ENCODE measurements around the gene SSH2.

SSH2 gene

GRCh38 chr17:29614349-29615047, 315.5 kb downstream of the SSH2 start:
- no peak for DNase-seq (ENCODE audit: low read depth)
- H3K4me3 ChIP-seq (ENCODE audit: low read depth, low read length) = no peak overlapping the region
- TF ChIP-seq, protein P1, sequence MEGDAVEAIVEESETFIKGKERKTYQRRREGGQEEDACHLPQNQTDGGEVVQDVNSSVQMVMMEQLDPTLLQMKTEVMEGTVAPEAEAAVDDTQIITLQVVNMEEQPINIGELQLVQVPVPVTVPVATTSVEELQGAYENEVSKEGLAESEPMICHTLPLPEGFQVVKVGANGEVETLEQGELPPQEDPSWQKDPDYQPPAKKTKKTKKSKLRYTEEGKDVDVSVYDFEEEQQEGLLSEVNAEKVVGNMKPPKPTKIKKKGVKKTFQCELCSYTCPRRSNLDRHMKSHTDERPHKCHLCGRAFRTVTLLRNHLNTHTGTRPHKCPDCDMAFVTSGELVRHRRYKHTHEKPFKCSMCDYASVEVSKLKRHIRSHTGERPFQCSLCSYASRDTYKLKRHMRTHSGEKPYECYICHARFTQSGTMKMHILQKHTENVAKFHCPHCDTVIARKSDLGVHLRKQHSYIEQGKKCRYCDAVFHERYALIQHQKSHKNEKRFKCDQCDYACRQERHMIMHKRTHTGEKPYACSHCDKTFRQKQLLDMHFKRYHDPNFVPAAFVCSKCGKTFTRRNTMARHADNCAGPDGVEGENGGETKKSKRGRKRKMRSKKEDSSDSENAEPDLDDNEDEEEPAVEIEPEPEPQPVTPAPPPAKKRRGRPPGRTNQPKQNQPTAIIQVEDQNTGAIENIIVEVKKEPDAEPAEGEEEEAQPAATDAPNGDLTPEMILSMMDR (conservative IDR thresholded peaks at IDR 0.05; ENCODE audit: low read depth, low read length) = no peak

- peak overlapping the region; percentile 42 for H3K4me3 ChIP-seq (ENCODE audit: low read depth, low read length)
These were observed 316.2 kb downstream of the SSH2 start for GRCh38 chr17:29613856-29614255.

GRCh38 chr17:29613352-29613837, 316.6 kb downstream of the SSH2 start:
- TF ChIP-seq, protein P1 (conservative IDR thresholded peaks at IDR 0.05; ENCODE audit: low read depth, low read length) = peak; percentile 66
- DNase-seq (ENCODE audit: low read depth) = peak; percentile 93
- peak overlapping the region; percentile 42 for H3K4me3 ChIP-seq (ENCODE audit: low read depth, low read length)

More at GRCh38 chr17:29613856-29614255, 316.2 kb downstream of the SSH2 start:
- DNase-seq (ENCODE audit: low read depth) = no peak
- TF ChIP-seq, protein P1 (conservative IDR thresholded peaks at IDR 0.05; ENCODE audit: low read depth, low read length) = no peak

GRCh38 chr17:29612404-29613280, 317.4 kb downstream of the SSH2 start:
- TF ChIP-seq, protein P1 (conservative IDR thresholded peaks at IDR 0.05; ENCODE audit: low read depth, low read length) = no peak
- DNase-seq (ENCODE audit: low read depth) = no peak
- peak overlapping the region; percentile 24 for H3K4me3 ChIP-seq (ENCODE audit: low read depth, low read length)

DNA sequence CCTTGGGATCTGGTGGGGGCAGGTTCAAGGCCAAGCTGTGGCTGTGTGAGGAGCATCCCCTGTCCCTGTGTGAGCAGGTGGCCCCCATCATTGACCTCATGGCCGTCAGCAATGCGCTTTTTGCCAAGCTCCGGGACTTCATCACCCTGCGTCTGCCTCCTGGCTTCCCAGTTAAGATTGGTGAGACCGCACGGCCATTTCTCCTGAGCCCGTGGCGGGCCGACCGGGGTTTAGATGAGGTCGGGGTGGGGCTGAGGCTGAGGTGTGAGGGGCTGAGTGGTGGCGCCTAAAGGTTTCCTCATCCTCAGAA, 318.0 kb downstream of the SSH2 start:
- DNase-seq (ENCODE audit: low read depth) = no peak
- no peak overlapping the region for H3K4me3 ChIP-seq (ENCODE audit: low read depth, low read length)
- TF ChIP-seq, protein P1 (conservative IDR thresholded peaks at IDR 0.05; ENCODE audit: low read depth, low read length) = no peak

GRCh38 chr17:29611351-29612093, 318.5 kb downstream of the SSH2 start:
- no peak for DNase-seq (ENCODE audit: low read depth)
- TF ChIP-seq, protein P1 (conservative IDR thresholded peaks at IDR 0.05; ENCODE audit: low read depth, low read length) = no peak
- H3K4me3 ChIP-seq (ENCODE audit: low read depth, low read length) = no peak overlapping the region

All from choroid plexus epithelial cell (primary cell).